HT1080 (cell line): ENCODE data around the gene DENND10. TPM values are rescaled to one million over a fixed set of nuclear protein-coding genes. Genes with fewer than 3 reads are reported as not detected.
"Not testable (repeated sequence)": the region's sequence is repeated elsewhere in the genome, so short reads cannot be mapped to it uniquely, and the experiment has no call there.

ENCODE experiments used
- DNase-seq: peaks from one replicate; pipeline ENCODE4 v3.0.0-alpha.2; 2015; ENCODE audit warnings: low read depth
- small RNA-seq: library from RNA; depleted of rRNA; stranded (forward); fragments of <200 nt; gene quantifications from one replicate; pipeline ENCODE3, GENCODE V24; 2014
- total RNA-seq: library from RNA; depleted of rRNA; stranded (reverse); fragments of >200 nt; shearing (Covaris generic); gene quantifications from 2 replicates; pipeline ENCODE4 v1.2.3, GENCODE V29; 2014; rRNA removed

Gene DENND10
- total RNA-seq, 1 experiment from 2014 or later: 26.6 TPM

DNA sequence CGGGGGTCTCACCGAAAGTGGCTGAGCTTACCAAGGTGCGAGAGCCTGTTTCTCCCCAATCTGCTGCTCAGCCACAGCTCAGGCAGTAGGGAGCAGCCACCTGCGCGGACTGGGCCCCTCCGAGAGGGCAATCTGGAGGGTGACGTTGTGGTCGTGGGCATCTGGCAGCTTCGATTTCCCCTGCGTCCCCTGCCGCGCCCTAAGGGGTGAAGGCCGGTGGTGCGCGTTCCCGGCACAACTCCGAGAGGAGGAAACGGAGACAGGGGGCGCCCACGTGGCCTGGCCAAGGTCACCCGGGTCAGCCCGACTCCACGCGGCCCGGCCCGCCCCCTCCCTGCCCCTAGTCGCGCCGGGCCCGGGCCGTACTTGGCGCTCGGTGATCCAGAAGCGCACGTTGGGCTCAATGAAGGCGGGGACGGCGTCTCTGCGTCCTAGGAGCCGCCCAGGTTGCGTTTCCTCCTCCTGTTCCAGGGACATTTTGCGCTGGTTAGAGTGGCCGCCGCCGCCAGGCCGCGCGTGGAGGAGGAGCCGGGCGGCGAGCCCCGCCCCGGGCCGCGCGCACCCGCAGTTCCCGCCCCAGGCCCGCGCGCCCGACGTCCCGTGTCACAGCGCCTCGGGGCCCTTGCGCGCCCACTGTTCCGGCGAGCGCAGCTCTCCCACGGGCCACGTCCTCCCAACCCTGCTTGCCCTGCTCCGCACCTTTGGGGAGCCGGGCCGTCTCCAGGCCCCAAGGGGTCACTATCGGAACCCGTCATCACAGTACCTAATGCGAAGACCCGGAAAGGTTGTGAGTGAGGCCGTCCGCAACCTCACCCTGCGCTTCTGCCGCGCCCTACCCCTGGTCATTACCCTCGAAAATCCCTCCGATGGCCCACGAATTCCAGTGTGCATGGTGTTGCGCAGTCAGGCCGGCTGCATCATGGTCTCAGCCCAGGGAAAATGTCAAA is 61.5 kb downstream of the DENND10 start, which contains the start of gene SFXN4:
Gene SFXN4 (minus strand): TSS at position 544 of the 947 bp plus-strand sequence. CDS start 67 bp downstream, at position 477.
- DNase-seq: peak; percentile 59

DNA sequence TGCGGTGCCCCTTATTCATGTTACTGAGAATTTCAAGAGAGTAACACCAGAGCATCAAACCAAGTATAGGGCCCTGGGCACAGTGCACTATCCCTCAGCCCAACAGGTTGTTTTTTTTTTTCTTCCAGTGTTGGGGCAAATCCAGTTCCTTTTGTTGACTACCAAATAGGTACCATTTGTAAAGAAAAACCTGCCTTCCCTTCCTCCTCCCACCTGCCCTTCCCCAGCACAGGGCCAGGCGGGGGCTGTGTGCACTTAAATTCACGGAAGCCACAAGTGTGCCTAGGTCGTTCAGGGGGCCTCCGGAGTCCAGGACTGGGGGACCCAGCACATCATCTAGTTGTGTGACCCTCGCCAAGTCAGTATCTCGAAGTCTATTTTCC is 62.2 kb downstream of the DENND10 start:
- no peak for DNase-seq

DNA sequence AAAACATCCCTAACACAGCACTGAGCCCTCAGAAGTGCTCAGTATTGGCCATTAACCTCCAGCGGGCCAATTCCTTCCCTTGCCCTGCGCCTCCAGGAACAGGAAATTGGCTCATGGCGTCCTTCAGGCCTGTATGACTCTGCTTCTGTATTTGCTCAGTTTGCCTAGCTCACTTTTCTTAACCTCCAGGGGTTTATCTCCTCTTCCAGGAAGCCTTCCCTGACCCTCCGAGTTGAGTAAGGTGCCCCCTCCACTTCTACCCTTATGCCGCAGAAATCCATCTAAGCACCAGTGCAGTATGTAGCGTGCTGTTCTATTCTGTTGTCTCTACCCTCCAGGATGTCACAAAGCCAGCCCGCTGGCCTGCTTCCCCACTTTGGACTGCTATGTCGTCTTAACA is 62.7 kb downstream of the DENND10 start:
- no peak for DNase-seq

DNA sequence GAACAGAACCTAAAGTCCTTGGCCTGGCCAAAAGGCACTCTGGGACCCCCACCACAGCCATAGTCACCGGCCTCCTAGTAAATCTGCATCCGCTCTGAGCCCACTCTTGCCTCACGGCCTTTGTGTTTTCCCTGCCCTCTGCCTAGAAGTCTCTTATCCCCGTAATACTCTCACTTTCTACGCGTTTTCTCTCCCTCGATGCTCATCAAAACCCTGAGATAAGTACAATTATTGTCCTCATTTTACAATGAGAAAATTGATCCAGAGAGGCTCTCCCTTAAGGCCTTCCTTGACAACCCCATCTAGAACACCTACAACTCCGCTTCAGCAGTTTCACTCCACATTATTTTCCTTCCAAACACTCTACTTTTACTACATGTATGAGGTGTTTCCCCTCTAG is 63.1 kb downstream of the DENND10 start:
- DNase-seq: no peak

DNA sequence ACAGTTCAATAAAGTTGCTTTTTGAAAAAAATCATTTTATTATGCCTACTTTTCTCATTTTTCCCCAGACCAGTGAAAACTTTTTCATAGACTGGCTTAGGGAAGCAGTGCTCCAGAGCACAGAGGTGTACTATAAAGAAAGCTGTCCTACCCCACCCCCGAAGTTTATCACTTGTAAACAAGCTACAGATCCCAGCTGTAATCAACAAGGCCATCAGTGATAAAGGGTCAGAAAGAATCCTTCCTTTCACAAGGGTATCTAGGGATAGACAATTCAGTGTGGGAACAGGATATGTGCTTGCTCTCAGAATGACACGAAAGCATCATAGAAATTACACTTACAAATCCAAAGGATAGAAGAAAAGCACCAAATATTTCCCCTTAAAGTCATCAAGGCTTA is 70.2 kb downstream of the DENND10 start:
- DNase-seq: no peak

DNA sequence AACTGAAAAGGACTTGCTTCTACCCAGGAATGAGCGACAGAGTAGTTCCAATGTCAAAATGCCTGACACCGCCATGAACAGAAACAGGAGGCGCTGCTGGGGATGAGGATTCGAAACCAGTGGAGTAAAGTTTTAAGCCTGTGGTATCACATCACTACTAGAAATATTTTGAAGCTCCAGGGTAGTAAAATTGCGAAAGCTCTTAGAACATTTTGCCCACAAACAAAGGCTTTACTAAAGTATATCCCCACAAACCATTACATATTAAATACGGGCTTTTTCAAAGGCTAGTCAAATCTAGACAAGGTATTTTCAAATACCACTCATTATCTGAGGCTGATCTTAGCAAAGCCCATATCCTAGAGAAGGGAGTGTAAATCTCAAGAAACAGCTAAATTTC is 72.3 kb downstream of the DENND10 start:
- DNase-seq: no peak

DNA sequence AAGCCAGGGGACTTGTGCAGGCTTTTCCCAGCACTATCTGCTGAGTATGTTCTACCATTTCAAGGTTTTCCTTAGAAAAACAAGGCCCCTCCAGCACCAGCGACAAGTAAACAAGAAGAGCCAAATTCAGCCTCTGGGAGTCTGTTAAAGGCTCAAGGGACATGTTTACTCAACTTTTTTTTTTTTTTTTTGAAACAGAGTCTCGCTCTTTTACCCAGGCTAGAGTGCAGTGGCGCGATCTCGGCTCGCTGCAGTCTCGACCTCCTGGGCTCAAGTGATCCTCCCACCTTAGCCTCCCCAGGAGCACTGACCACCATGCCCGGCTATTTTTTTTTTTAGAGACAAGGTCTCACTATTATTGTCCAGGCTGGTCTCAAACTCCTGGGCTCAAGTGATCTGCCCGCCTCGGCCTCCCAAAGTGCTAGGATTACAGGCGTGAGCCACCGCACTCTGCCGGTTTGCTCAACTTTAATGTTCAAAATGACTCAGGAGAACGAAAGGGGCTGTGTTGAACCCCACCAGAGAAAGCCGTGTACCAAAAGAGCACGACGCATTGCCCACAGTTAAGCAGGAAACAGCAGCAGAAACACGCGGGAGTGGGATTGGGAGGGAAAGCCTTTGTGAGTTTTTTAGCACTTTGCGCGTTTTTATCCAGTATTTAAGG is 73.9 kb downstream of the DENND10 start:
- DNase-seq: peak; percentile 21

DNA sequence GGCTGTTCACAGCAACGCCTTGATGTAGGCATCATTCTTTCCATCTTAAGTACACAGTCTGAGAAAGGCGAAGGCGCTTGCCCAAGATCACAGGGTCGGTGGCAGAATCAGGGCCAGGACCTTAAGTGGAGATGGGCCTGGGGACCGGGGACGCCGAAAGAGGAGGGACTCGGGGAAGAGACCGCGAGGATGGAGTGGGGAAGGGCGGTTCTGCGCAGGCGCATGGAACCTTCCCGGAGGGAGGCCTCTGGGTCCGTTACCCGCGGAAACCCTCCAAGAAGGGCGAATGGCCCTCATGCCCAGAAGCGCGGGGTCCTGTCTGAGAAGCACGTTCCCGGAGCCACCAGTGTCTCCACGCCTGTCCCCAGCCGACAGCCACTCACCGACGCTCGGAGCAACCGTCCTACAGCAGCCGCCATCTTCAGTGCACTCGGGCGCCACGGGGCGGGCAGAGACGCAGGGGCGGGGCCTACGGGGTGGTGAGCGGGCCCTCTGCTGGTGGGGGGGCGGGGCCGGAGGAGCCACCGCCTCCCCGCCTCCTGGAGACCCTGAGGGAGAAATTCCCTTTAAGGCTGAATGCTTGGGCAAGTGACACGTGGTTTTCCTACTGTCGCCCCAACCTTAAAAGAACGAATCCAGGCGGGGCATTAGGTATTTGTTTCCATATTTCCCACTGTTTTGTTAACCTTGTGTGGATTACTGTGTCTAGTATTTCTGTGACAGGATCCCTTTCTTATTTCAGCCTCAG is 74.6 kb downstream of the DENND10 start, which contains the start of gene PRDX3:
Gene PRDX3 (minus strand): TSS at position 441 of the 748 bp plus-strand sequence. CDS start 22 bp downstream, at position 419.
- peak; percentile 86 for DNase-seq

DNA sequence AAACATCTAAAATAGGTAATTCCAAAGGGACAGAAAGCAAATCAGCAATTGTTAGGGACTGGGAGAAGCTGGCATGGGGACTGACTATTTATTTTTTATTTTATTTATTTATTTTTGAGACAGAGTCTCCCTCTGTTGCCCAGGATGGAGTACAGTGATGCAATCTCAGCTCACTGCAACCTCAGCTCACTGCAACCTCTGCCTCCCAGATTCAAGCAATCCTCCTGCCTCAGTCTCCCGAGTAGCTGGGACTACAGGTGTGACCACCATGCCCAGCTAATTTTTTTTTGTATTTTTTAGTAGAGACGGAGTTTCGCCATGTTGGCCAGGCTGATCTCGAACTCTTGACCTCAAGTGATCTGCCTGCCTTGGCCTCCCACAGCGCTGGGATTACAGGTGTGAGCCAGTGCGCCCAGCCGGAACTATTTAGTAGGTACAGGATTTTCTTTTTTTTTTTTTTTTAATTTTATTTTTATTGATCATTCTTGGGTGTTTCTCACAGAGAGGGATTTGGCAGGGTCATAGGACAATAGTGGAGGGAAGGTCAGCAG is 77.0 kb downstream of the DENND10 start:
- DNase-seq: not testable (repeated sequence)

DNA sequence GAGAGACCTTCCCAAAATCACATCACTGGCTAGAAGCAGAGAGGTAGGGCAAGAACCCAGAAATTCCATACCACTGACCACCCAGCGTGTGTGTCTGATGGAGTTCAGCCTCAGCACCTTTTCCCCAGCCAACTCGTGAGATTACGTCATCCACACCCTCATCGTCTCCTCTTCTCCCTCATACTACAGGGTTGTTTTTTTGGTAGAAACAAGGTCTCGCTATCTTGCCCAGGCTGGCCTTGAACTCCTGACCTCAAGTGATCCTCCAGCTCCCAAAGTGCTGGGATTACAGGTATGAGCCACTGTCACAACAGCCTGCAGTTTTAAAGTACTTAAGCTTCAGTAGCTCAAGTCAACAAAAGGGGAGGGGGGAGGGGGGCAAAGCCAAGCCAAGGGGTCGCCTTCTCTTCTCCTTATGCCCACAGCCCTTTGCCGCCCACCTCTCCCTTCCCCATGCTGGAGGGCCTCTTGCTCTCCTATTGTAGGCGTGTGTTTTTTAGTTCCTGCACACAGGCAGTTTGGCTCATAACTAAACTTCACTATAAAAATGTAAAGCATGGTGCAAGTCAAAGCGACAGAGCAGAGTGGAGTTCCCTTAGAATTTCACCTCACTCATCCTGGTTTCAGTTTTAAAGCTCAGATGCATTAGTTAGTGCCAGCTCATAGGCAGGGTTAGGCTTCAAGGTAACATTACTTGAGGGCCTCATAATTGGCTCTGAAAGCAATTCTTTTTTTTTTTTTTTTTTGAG is 79.9 kb downstream of the DENND10 start:
- no peak for DNase-seq

Small RNA genes lying within 50 kb of the gene (small RNA-seq; reads per million reads assigned to genes)
- gene AL355598.1 (not detected), gene RF00413 (not detected), gene SNORA19 (0.25 reads per million, percentile 18 among the genes with 10 or more reads in this experiment)

Other genes with a start within 250 kb of the DENND10 start
- gene NANOS1, start 74.4 kb upstream of the DENND10 start, total RNA-seq: 0.39 and 0.57 TPM in 2 replicates
- 80.7 and 94.2 TPM in 2 replicates for gene EIF3A, start 23.3 kb upstream of the DENND10 start, total RNA-seq
- gene SFXN4, start 61.6 kb downstream of the DENND10 start, total RNA-seq: 30.4 and 36.7 TPM in 2 replicates
- 269 and 341 TPM in 2 replicates for gene PRDX3, start 74.7 kb downstream of the DENND10 start, total RNA-seq
- gene GRK5, start 103.5 kb downstream of the DENND10 start, total RNA-seq: 11.4 TPM in 2 replicates